Liver (tissue), 9 donors: Measurements from ENCODE around the gene PMS1. TPM values are rescaled to one million over a fixed set of nuclear protein-coding genes. Genes with fewer than 3 reads are reported as not detected.

Source experiments
- DNase-seq: peaks from one replicate; pipeline ENCODE4 v3.0.0-alpha.2; 2017; ENCODE audit warnings: low spot score
- H3K27ac ChIP-seq, 2 donors: one replicate each; pipeline ENCODE4 v1.7.0; 2013; ENCODE audit warnings: inconsistent platforms in 2 of 2, low read length in 2 of 2, control low read depth in 1 of 2, low read depth in 1 of 2, mild to moderate bottlenecking in 1 of 2
- H3K27me3 ChIP-seq, 4 donors: one replicate each; pipeline versions ENCODE4 v1.6.1 to v1.7.0; 2013; ENCODE audit warnings: low read length in 3 of 4, inconsistent platforms in 1 of 4, mild to moderate bottlenecking in 1 of 4, moderate library complexity in 1 of 4; ENCODE audit not compliant: control insufficient read depth in 4 of 4, insufficient read depth in 4 of 4
- H3K36me3 ChIP-seq, 4 donors: one replicate each; pipeline versions ENCODE4 v1.6.1 to v1.7.0; 2013; ENCODE audit warnings: low read length in 3 of 4, mild to moderate bottlenecking in 3 of 4, low read depth in 1 of 4, moderate library complexity in 1 of 4; ENCODE audit not compliant: control insufficient read depth in 4 of 4, insufficient read depth in 3 of 4
- H3K4me1 ChIP-seq, 4 donors: one replicate each; pipeline versions ENCODE4 v1.6.1 to v1.7.0; 2013; ENCODE audit warnings: low read length in 3 of 4, mild to moderate bottlenecking in 3 of 4, moderate library complexity in 1 of 4; ENCODE audit not compliant: control insufficient read depth in 4 of 4, insufficient read depth in 4 of 4
- H3K4me3 ChIP-seq, 3 donors: one replicate each; pipeline versions ENCODE4 v1.6.1 to v1.7.0; 2013; ENCODE audit warnings: low read length in 3 of 3, control low read depth in 1 of 3, low read depth in 1 of 3, mild to moderate bottlenecking in 1 of 3
- H3K9ac ChIP-seq, 2 donors: one replicate each; pipeline ENCODE4 v1.7.0; 2013; ENCODE audit warnings: low read length in 2 of 2, mild to moderate bottlenecking in 2 of 2, moderate library complexity in 2 of 2, control low read depth in 1 of 2, low read depth in 1 of 2
- H3K9me3 ChIP-seq, 4 donors: one replicate each; pipeline versions ENCODE4 v1.6.1 to v1.7.0; 2013; ENCODE audit warnings: low read length in 3 of 4; ENCODE audit not compliant: control insufficient read depth in 4 of 4
- EGR1 ChIP-seq, 2 donors: IDR thresholded peaks; 2 replicates each; pipeline ENCODE4 v1.6.1; 2016 to 2018; ENCODE audit warnings: antibody characterized with exemption in 2 of 2, low read depth in 2 of 2
- FOXA1 ChIP-seq: IDR thresholded peaks from 2 replicates; pipeline ENCODE4 v1.6.1; 2016; ENCODE audit warnings: antibody characterized with exemption
- FOXA2 ChIP-seq: IDR thresholded peaks from 2 replicates; pipeline ENCODE4 v1.6.1; 2016; ENCODE audit warnings: antibody characterized with exemption
- HNF4A ChIP-seq, 2 donors: conservative IDR thresholded peaks; 2 replicates each; pipeline ENCODE4 v1.6.1; 2016; ENCODE audit warnings: antibody characterized with exemption in 2 of 2, mild to moderate bottlenecking in 2 of 2
- HNF4G ChIP-seq: IDR thresholded peaks from 2 replicates; pipeline ENCODE4 v1.6.1; 2016; ENCODE audit warnings: antibody characterized with exemption
- JUND ChIP-seq, 2 donors: IDR thresholded peaks; 2 replicates each; pipeline ENCODE4 v1.6.1; 2016; ENCODE audit warnings: antibody characterized with exemption in 2 of 2
- NR2F2 ChIP-seq: IDR thresholded peaks from 2 replicates; pipeline ENCODE4 v1.6.1; 2016; ENCODE audit warnings: antibody characterized with exemption
- RAD21 ChIP-seq, 2 donors: IDR thresholded peaks; 2 replicates each; pipeline ENCODE4 v1.6.1; 2016; ENCODE audit warnings: antibody characterized with exemption in 2 of 2, mild to moderate bottlenecking in 2 of 2
- RXRA ChIP-seq, 2 donors: IDR thresholded peaks; 2 replicates each; pipeline ENCODE4 v1.6.1; 2017 to 2018; ENCODE audit warnings: antibody characterized with exemption in 2 of 2, mild to moderate bottlenecking in 1 of 2
- SP1 ChIP-seq: IDR thresholded peaks from 2 replicates; pipeline ENCODE4 v1.6.1; 2018; ENCODE audit warnings: antibody characterized with exemption, mild to moderate bottlenecking
- TAF1 ChIP-seq: conservative IDR thresholded peaks from 2 replicates; pipeline ENCODE4 v1.6.1; 2016; ENCODE audit warnings: antibody characterized with exemption, mild to moderate bottlenecking
- YY1 ChIP-seq: IDR thresholded peaks from 2 replicates; pipeline ENCODE4 v1.6.1; 2016; ENCODE audit warnings: antibody characterized with exemption, mild to moderate bottlenecking
- WGBS: extraction: QIAGEN DNeasy Blood & Tissue Kit; methylation state at CpG from one replicate; pipeline ENCODE4 v1.1.7; 2013; 5-methylcytosine and 5-hydroxymethylcytosine counted together
- polyA plus RNA-seq, 2 donors: library from polyadenylated mRNA; stranded (reverse) in 1 of 2; unstranded in 1 of 2; fragments of 200-250 nt in 1 of 2; fragments of >200 nt in 1 of 2; fragmentation: Nextera tagmentation in 1 of 2; extraction: Ambion mirVana in 1 of 2; gene quantifications; one replicate each; pipeline versions ENCODE4 v1.2.1 to v1.2.3, GENCODE V29; 2013 to 2015
- total RNA-seq, 2 donors: library from RNA; depleted of rRNA; stranded (reverse); fragments of >200 nt; gene quantifications; one replicate each; pipeline ENCODE4 v1.2.3, GENCODE V29; 2014
- TF ChIP-seq, protein P1 (sequence below): fragments of 150-350 bp; IDR thresholded peaks from 2 replicates; pipeline ENCODE4 v1.5.1; 2017; ENCODE audit warnings: improper control_type of control experiment, low read depth, low read length; ENCODE audit not compliant: missing input control
- TF ChIP-seq, protein P2 (sequence below): IDR thresholded peaks from 2 replicates; pipeline ENCODE4 v1.6.1; 2016; ENCODE audit warnings: antibody characterized with exemption
- TF ChIP-seq, protein P3 (sequence below): IDR thresholded peaks from 2 replicates; pipeline ENCODE4 v1.6.1; 2016; ENCODE audit warnings: antibody characterized with exemption
- donor health status: healthy.
- donor health status: healthy.
- donor health status: healthy.
- donor health status: healthy.
- donor health status: healthy.

The PMS1 gene
- total and polyA plus RNA-seq, 4 donors: 3.0 to 19.2 (median 8.7) TPM

DNA sequence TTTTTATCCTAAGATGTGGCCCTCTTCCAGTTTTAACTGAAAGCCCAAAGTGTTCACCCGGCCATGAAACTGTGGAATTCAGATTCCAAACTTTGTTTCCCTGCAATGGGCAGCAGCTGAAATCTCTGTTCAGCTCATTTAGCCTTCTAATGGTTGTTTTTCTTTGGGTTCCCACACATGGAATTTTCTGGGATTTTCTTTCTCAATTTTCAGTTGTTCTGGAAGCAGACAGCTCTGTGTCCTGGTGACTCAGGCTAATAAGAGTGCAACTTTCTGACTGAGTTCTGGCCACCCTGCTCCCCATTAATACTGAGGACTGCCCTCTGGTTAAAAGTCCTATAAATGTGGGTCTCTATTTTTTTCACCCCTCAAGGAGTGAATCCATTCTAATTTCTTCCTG lies 78.5 kb downstream of the PMS1 start (continued):
- TF ChIP-seq, protein P1, sequence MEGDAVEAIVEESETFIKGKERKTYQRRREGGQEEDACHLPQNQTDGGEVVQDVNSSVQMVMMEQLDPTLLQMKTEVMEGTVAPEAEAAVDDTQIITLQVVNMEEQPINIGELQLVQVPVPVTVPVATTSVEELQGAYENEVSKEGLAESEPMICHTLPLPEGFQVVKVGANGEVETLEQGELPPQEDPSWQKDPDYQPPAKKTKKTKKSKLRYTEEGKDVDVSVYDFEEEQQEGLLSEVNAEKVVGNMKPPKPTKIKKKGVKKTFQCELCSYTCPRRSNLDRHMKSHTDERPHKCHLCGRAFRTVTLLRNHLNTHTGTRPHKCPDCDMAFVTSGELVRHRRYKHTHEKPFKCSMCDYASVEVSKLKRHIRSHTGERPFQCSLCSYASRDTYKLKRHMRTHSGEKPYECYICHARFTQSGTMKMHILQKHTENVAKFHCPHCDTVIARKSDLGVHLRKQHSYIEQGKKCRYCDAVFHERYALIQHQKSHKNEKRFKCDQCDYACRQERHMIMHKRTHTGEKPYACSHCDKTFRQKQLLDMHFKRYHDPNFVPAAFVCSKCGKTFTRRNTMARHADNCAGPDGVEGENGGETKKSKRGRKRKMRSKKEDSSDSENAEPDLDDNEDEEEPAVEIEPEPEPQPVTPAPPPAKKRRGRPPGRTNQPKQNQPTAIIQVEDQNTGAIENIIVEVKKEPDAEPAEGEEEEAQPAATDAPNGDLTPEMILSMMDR: no peak

DNA sequence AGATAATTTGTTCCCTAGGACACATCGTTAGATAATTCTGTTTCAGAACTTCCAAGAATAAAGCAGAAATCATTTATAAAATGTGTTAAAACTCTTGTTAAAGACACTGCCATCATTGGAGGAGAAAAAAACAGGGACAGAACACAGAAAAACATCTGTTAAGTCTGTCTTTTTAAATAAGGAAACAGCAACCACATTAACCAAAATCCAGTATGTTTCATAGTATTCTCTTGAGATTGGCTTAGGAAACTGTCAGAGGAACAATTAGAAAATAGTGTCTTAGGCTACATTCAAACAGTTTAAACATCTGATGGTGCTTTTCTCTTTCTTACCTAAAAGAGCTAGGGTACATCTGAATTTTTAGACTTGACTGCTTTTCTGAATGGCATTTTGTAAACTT lies 81.6 kb downstream of the PMS1 start:
- Histone ChIP-seq H3K4me1 (peaks cover 2 to 9% (median 5%) of the 10 kb centered on the region in 4 donors), H3K9me3 (no peaks in the 10 kb centered on the region), H3K9ac (no peak overlapping the region), H3K4me3 (no peak overlapping the region), H3K27me3 (no peaks in the 10 kb centered on the region), H3K36me3 (peaks cover 0 to 3% (median 0%) of the 10 kb centered on the region in 4 donors), H3K27ac (no peak overlapping the region)
- TF ChIP-seq HNF4A (conservative IDR thresholded peaks at IDR 0.05): no peak
- TF ChIP-seq, protein P1: no peak
- 95% methylated on average over 1 of the region's 1 CpG for whole genome bisulfite sequencing
- no peak for DNase-seq

DNA sequence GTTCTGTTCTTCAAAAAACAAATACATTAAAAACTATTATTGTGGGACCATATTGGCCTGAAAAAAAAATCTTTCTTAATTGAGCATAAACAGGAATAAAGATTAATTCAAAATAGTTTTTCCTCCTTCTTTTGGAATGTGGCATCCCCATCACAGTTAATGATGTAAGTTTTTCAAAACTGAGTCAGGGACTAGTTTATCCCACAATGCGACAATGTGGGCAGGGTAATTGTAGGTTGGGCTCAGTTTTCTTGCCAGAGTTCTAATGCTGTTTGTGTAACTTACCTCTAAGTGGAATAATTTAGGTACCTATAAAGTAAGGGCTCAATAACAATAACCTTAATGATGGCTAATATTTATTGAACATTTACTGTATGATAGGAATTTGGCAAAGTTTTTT lies 82.0 kb downstream of the PMS1 start:
- 96% methylated on average over 1 of the region's 1 CpG for WGBS
- Histone ChIP-seq H3K4me3 (no peak overlapping the region), H3K9ac (no peak overlapping the region), H3K4me1 (peaks cover 2 to 13% (median 7%) of the 10 kb centered on the region in 4 donors), H3K27me3 (no peaks in the 10 kb centered on the region), H3K36me3 (peaks cover 0 to 3% (median 0%) of the 10 kb centered on the region in 4 donors), H3K27ac (no peak overlapping the region), H3K9me3 (no peaks in the 10 kb centered on the region)
- no peak for DNase-seq
- TF ChIP-seq HNF4G (no peak), RXRA (IDR thresholded peaks at IDR 0.05) (no peak), TAF1 (no peak), JUND (IDR thresholded peaks at IDR 0.05) (no peak), FOXA1 (no peak), SP1 (no peak), NR2F2 (no peak), YY1 (no peak)
- TF ChIP-seq, protein P2, sequence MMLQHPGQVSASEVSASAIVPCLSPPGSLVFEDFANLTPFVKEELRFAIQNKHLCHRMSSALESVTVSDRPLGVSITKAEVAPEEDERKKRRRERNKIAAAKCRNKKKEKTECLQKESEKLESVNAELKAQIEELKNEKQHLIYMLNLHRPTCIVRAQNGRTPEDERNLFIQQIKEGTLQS: no peak

DNA sequence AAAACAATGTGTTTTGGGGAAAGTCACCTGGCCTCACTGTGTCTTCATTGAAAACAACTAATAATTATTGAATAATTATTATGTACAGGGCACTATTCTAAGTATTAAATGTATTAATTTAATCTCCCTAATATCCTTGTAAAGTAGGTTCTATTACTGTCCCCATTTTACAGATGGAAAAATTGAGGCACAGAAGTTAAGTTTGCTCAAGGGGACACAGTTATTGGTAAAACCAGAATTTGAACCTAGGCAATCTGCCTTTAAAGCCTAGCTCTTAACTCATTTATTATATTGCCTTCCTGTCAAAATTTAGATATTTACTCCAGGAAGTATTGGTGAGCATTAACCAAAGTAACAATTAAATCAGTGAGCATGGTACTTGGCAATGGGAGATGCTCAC lies 84.6 kb downstream of the PMS1 start:
- Histone ChIP-seq H3K4me1 (peaks cover 2 to 16% (median 8%) of the 10 kb centered on the region in 4 donors), H3K36me3 (no peaks in the 10 kb centered on the region), H3K9me3 (no peaks in the 10 kb centered on the region), H3K9ac (no peak overlapping the region), H3K27ac (no peak overlapping the region), H3K27me3 (no peaks in the 10 kb centered on the region), H3K4me3 (no peak overlapping the region)
- DNase-seq: no peak
- TF ChIP-seq NR2F2: no peak
- no peak for TF ChIP-seq FOXA2
- no peak for TF ChIP-seq YY1
- TF ChIP-seq JUND (IDR thresholded peaks at IDR 0.05): no peak
- no peak for TF ChIP-seq FOXA1
- no peak for TF ChIP-seq TAF1
- TF ChIP-seq, protein P1: no peak
- TF ChIP-seq HNF4G: no peak
- no peak for TF ChIP-seq EGR1 (IDR thresholded peaks at IDR 0.05; ENCODE audit: low read depth in 2 of 2)
- TF ChIP-seq HNF4A (conservative IDR thresholded peaks at IDR 0.05): no peak
- TF ChIP-seq RXRA (IDR thresholded peaks at IDR 0.05): no peak
- TF ChIP-seq, protein P2: no peak
- no peak for TF ChIP-seq SP1
- no peak for TF ChIP-seq RAD21 (IDR thresholded peaks at IDR 0.05)
- TF ChIP-seq, protein P3, sequence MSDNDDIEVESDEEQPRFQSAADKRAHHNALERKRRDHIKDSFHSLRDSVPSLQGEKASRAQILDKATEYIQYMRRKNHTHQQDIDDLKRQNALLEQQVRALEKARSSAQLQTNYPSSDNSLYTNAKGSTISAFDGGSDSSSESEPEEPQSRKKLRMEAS: no peak
